ENCODE results near the gene SPOCK2. TPM values are rescaled to one million over a fixed set of nuclear protein-coding genes. Genes with fewer than 3 reads are reported as not detected.
"Not testable (repeated sequence)": the region's sequence is repeated elsewhere in the genome, so short reads cannot be mapped to it uniquely, and the experiment has no call there.

SPOCK2 gene
- total RNA-seq, 1 experiment from 2014 or later: 1.8 TPM

GRCh38 chr10:72034040-72034499, 54.3 kb downstream of the SPOCK2 start:
- Histone ChIP-seq H2BK15ac (ENCODE audit: low read depth, low read length) (no peak overlapping the region), H3K9me3 (ENCODE audit: control insufficient read depth, low read depth, low read length) (no peaks in the 10 kb centered on the region), H2BK5ac (ENCODE audit: insufficient read length, low read length) (no peak overlapping the region), H3K4me2 (ENCODE audit: insufficient read depth, insufficient read length, low read length) (no peak overlapping the region), H2BK12ac (ENCODE audit: insufficient read length, low read depth, low read length) (no peak overlapping the region), H4K20me1 (ENCODE audit: control insufficient read depth, insufficient read depth, insufficient read length) (no peaks in the 10 kb centered on the region), H3K79me1 (ENCODE audit: insufficient read depth, low read depth, low read length, poor library complexity, severe bottlenecking) (no peaks in the 10 kb centered on the region), H4K5ac (ENCODE audit: insufficient read length, low read depth, low read length) (no peak overlapping the region), H3K27ac (ENCODE audit: insufficient read length, low read depth, low read length) (no peak overlapping the region), H3K4me1 (ENCODE audit: insufficient read depth, low read length) (no peaks in the 10 kb centered on the region), H4K91ac (ENCODE audit: insufficient read length, low read depth, low read length) (no peak overlapping the region), H3K4ac (ENCODE audit: low read depth, low read length) (no peak overlapping the region), H3K79me2 (ENCODE audit: insufficient read depth, low read length) (no peaks in the 10 kb centered on the region; the same call in 1 of the 2 replicates), H2AFZ (ENCODE audit: low read length) (no peak overlapping the region), H3K9ac (ENCODE audit: extremely low read depth, insufficient read length, low read length) (no peak overlapping the region), H3K27me3 (ENCODE audit: insufficient read depth, low read length) (no peaks in the 10 kb centered on the region), H2BK20ac (ENCODE audit: low read depth, low read length, poor library complexity, severe bottlenecking) (no peak overlapping the region), H3K18ac (ENCODE audit: insufficient read length, low read depth, low read length) (no peak overlapping the region), H3K14ac (ENCODE audit: insufficient read depth, low read length) (no peak overlapping the region), H3K23me2 (ENCODE audit: insufficient read length, low read depth, low read length, poor library complexity, severe bottlenecking) (no peaks in the 10 kb centered on the region), H2AK5ac (ENCODE audit: insufficient read length, low read length) (no peak overlapping the region), H3K23ac (ENCODE audit: insufficient read length, low read depth, low read length) (no peak overlapping the region), H3T11ph (ENCODE audit: low read length) (no peak overlapping the region), H3K56ac (ENCODE audit: insufficient read length, low read depth, low read length) (no peak overlapping the region), H4K8ac (replicated peaks; ENCODE audit: insufficient read length, low read depth, low read length) (no peak overlapping the region), H2BK120ac (ENCODE audit: low read depth, low read length, poor library complexity, severe bottlenecking) (no peak overlapping the region)
- no peak overlapping the region for H3K4me3 Mint-ChIP-seq
- no peaks in the 10 kb centered on the region for H3K9me3 Mint-ChIP-seq
- no peaks in the 10 kb centered on the region for H3K36me3 Mint-ChIP-seq (ENCODE audit: insufficient read depth in 1 of 3, low read depth in 3 of 3)
- DNase-seq: no peak
- no peak overlapping the region for H3K27ac Mint-ChIP-seq
- WGBS (ENCODE audit: extremely low coverage, insufficient read length, low lambda C conversion rate): no CpG with 5 or more reads among the region's 12 CpGs
- H3K4me1 Mint-ChIP-seq: peaks cover 13 to 15% of the 10 kb centered on the region in 2 experiments
- TF ChIP-seq, protein P1, sequence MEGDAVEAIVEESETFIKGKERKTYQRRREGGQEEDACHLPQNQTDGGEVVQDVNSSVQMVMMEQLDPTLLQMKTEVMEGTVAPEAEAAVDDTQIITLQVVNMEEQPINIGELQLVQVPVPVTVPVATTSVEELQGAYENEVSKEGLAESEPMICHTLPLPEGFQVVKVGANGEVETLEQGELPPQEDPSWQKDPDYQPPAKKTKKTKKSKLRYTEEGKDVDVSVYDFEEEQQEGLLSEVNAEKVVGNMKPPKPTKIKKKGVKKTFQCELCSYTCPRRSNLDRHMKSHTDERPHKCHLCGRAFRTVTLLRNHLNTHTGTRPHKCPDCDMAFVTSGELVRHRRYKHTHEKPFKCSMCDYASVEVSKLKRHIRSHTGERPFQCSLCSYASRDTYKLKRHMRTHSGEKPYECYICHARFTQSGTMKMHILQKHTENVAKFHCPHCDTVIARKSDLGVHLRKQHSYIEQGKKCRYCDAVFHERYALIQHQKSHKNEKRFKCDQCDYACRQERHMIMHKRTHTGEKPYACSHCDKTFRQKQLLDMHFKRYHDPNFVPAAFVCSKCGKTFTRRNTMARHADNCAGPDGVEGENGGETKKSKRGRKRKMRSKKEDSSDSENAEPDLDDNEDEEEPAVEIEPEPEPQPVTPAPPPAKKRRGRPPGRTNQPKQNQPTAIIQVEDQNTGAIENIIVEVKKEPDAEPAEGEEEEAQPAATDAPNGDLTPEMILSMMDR (conservative IDR thresholded peaks at IDR 0.05): no peak
- H3K27me3 Mint-ChIP-seq (ENCODE audit: low read depth): peaks cover 14% of the 10 kb centered on the region

- not testable (repeated sequence) for H3K23me2 ChIP-seq (ENCODE audit: insufficient read length, low read depth, low read length, poor library complexity, severe bottlenecking); H2AK5ac ChIP-seq (ENCODE audit: insufficient read length, low read length); H3K9me3 Mint-ChIP-seq; H4K8ac ChIP-seq (replicated peaks; ENCODE audit: insufficient read length, low read depth, low read length); H3K79me1 ChIP-seq (ENCODE audit: insufficient read depth, low read depth, low read length, poor library complexity, severe bottlenecking); H2AFZ ChIP-seq (ENCODE audit: low read length); H4K20me1 ChIP-seq (ENCODE audit: control insufficient read depth, insufficient read depth, insufficient read length); H3K9ac ChIP-seq (ENCODE audit: extremely low read depth, insufficient read length, low read length); H3K4me1 Mint-ChIP-seq; H4K91ac ChIP-seq (ENCODE audit: insufficient read length, low read depth, low read length); H3K36me3 Mint-ChIP-seq (ENCODE audit: insufficient read depth in 1 of 3, low read depth in 3 of 3); DNase-seq; H3K4ac ChIP-seq (ENCODE audit: low read depth, low read length); H2BK12ac ChIP-seq (ENCODE audit: insufficient read length, low read depth, low read length); H3K56ac ChIP-seq (ENCODE audit: insufficient read length, low read depth, low read length); H3K14ac ChIP-seq (ENCODE audit: insufficient read depth, low read length); H3K18ac ChIP-seq (ENCODE audit: insufficient read length, low read depth, low read length); H3K27me3 ChIP-seq (ENCODE audit: insufficient read depth, low read length); H3K79me2 ChIP-seq (ENCODE audit: insufficient read depth, low read length); H3K27ac ChIP-seq (ENCODE audit: insufficient read length, low read depth, low read length); H3K4me3 Mint-ChIP-seq; H3K27me3 Mint-ChIP-seq (ENCODE audit: low read depth); H3K4me2 ChIP-seq (ENCODE audit: insufficient read depth, insufficient read length, low read length); H2BK15ac ChIP-seq (ENCODE audit: low read depth, low read length); H4K5ac ChIP-seq (ENCODE audit: insufficient read length, low read depth, low read length); H3K27ac Mint-ChIP-seq; H3K9me3 ChIP-seq (ENCODE audit: control insufficient read depth, low read depth, low read length); H2BK20ac ChIP-seq (ENCODE audit: low read depth, low read length, poor library complexity, severe bottlenecking); H2BK120ac ChIP-seq (ENCODE audit: low read depth, low read length, poor library complexity, severe bottlenecking); H3K23ac ChIP-seq (ENCODE audit: insufficient read length, low read depth, low read length); H2BK5ac ChIP-seq (ENCODE audit: insufficient read length, low read length); H3T11ph ChIP-seq (ENCODE audit: low read length); H3K4me1 ChIP-seq (ENCODE audit: insufficient read depth, low read length)
- no CpG with 5 or more reads among the region's 11 CpGs for WGBS (ENCODE audit: extremely low coverage, insufficient read length, low lambda C conversion rate)
These were observed 55.8 kb downstream of the SPOCK2 start for GRCh38 chr10:72032409-72033162.
